Upper lobe of left lung (tissue), 4 donors: ENCODE measurements around the gene RNF4.

Experiments
- EP300 ChIP-seq, 4 donors: sonication (generic); formaldehyde crosslinking; IDR thresholded peaks; one replicate each; pipeline ENCODE4 v1.5.1; 2017; ENCODE audit warnings: antibody characterized with exemption in 4 of 4, control low read depth in 2 of 4
- POLR2A ChIP-seq, 4 donors: fragments of 450-650 bp; IDR thresholded peaks; one replicate each; pipeline ENCODE4 v1.5.1; 2016 to 2017; ENCODE audit warnings: antibody characterized with exemption in 4 of 4, mild to moderate bottlenecking in 2 of 4
- POLR2AphosphoS5 ChIP-seq, 2 donors: sonication (generic); formaldehyde crosslinking; IDR thresholded peaks; one replicate each; pipeline ENCODE4 v1.5.1; 2017; ENCODE audit warnings: antibody characterized with exemption in 2 of 2
- TF ChIP-seq, protein P1 (sequence below), 6 experiments: fragments of 450-650 bp in 4 of 6; fragments of 200-600 bp in 2 of 6; sonication (generic) in 2 of 6; IDR thresholded peaks; one replicate each; pipeline ENCODE4 v1.5.1; 2016 to 2019; ENCODE audit warnings: antibody characterized with exemption in 6 of 6

- TF ChIP-seq, protein P1, sequence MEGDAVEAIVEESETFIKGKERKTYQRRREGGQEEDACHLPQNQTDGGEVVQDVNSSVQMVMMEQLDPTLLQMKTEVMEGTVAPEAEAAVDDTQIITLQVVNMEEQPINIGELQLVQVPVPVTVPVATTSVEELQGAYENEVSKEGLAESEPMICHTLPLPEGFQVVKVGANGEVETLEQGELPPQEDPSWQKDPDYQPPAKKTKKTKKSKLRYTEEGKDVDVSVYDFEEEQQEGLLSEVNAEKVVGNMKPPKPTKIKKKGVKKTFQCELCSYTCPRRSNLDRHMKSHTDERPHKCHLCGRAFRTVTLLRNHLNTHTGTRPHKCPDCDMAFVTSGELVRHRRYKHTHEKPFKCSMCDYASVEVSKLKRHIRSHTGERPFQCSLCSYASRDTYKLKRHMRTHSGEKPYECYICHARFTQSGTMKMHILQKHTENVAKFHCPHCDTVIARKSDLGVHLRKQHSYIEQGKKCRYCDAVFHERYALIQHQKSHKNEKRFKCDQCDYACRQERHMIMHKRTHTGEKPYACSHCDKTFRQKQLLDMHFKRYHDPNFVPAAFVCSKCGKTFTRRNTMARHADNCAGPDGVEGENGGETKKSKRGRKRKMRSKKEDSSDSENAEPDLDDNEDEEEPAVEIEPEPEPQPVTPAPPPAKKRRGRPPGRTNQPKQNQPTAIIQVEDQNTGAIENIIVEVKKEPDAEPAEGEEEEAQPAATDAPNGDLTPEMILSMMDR (IDR thresholded peaks at IDR 0.05): no peak
- no peak for TF ChIP-seq POLR2A (IDR thresholded peaks at IDR 0.05)
- no peak for TF ChIP-seq POLR2AphosphoS5 (IDR thresholded peaks at IDR 0.05)
- TF ChIP-seq EP300 (IDR thresholded peaks at IDR 0.05): no peak
Measured at GRCh38 chr4:2465032-2465431, 3.9 kb upstream of the RNF4 start.
